ENCODE results near the gene SWT1. TPM values are rescaled to one million over a fixed set of nuclear protein-coding genes. Genes with fewer than 3 reads are reported as not detected.

SWT1 gene
- total and polyA plus RNA-seq, 12 donors, result 1.4 to 7.9 (median 6.0) TPM

GRCh38 chr1:185111873-185112272 is 45.1 kb upstream of the SWT1 start:
- no peak overlapping the region for H3K4me3 ChIP-seq
- ATAC-seq, result no peak
- peaks cover 0 to 35% (median 22%) of the 10 kb centered on the region in 11 donors for H3K9me3 ChIP-seq
- H3K36me3 ChIP-seq, result peaks cover 0 to 5% (median 0%) of the 10 kb centered on the region in 9 donors
- intact Hi-C loops (cut with DNase I), result no loop called here
- H3K27ac ChIP-seq, result no peak overlapping the region
- TF ChIP-seq, protein P1, sequence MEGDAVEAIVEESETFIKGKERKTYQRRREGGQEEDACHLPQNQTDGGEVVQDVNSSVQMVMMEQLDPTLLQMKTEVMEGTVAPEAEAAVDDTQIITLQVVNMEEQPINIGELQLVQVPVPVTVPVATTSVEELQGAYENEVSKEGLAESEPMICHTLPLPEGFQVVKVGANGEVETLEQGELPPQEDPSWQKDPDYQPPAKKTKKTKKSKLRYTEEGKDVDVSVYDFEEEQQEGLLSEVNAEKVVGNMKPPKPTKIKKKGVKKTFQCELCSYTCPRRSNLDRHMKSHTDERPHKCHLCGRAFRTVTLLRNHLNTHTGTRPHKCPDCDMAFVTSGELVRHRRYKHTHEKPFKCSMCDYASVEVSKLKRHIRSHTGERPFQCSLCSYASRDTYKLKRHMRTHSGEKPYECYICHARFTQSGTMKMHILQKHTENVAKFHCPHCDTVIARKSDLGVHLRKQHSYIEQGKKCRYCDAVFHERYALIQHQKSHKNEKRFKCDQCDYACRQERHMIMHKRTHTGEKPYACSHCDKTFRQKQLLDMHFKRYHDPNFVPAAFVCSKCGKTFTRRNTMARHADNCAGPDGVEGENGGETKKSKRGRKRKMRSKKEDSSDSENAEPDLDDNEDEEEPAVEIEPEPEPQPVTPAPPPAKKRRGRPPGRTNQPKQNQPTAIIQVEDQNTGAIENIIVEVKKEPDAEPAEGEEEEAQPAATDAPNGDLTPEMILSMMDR (IDR thresholded peaks at IDR 0.05), result no peak
- H3K4me1 ChIP-seq, result no peaks in the 10 kb centered on the region
- H3K27me3 ChIP-seq, result no peaks in the 10 kb centered on the region
- DNase-seq, result no peak

DNA sequence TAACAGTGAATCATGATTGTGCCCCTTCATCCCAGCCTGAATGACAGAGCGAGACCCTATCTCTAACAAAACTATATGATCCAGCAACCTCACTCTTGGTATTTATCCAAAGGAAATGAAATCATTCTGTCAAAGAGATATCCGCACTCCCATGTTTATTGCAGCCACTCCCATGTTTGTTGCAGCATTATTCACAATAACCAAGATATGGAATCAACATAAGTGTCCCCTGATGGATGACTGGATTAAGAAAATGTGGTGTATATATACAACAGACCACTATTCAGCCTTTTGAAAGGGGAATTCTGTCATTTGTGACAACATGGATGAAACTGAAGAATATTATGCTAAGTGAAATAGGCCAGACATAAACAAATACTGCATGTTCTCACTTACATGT is 44.6 kb upstream of the SWT1 start:
- ATAC-seq (no peak), DNase-seq (no peak)
- H3K27ac ChIP-seq, result no peak overlapping the region
- TF ChIP-seq, protein P1 (IDR thresholded peaks at IDR 0.05), result no peak
- intact Hi-C loops (cut with DNase I), result no loop called here
- WGBS, 2 donors, result 62 to 75% methylated on average over 2 of the region's 2 CpGs
- H3K4me3 ChIP-seq, result no peak overlapping the region
- no peaks in the 10 kb centered on the region for H3K4me1 ChIP-seq
- peaks cover 0 to 9% (median 0%) of the 10 kb centered on the region in 9 donors for H3K36me3 ChIP-seq
- H3K9me3 ChIP-seq, result peaks cover 0 to 31% (median 22%) of the 10 kb centered on the region in 11 donors
- no peaks in the 10 kb centered on the region for H3K27me3 ChIP-seq

DNA sequence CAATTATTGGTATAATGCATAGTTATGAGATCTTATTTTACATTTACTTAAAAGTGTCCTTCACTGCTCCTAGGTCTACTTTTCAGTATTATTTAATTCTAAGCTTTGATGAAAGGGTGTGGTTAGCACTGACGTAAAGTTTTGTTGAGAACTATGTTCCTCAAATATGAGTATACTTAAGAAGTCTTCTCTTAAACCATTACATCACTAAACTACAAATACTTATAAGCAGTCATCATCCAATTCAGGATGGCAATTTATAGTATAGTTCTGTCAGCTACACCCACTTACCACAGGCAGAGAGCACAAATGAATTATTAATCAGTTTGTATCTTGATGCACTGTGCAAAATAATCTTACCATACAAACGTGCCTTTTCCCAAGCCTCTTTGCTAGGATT is 27.3 kb upstream of the SWT1 start:
- Histone ChIP-seq H3K4me1 (no peaks in the 10 kb centered on the region), H3K27me3 (no peaks in the 10 kb centered on the region), H3K36me3 (peaks cover 0 to 100% (median 62%) of the 10 kb centered on the region in 9 donors), H3K4me3 (no peak overlapping the region), H3K9me3 (peaks cover 0 to 14% (median 0%) of the 10 kb centered on the region in 11 donors), H3K27ac (no peak overlapping the region)
- DNase-seq (no peak), ATAC-seq (no peak)
- intact Hi-C loops (cut with DNase I), result no loop called here
- WGBS, 2 donors, result 81 to 88% methylated on average over 2 of the region's 2 CpGs
- TF ChIP-seq, protein P1 (IDR thresholded peaks at IDR 0.05), result no peak

- no peaks in the 10 kb centered on the region for H3K27me3 ChIP-seq
- peaks cover 0 to 100% (median 62%) of the 10 kb centered on the region in 9 donors for H3K36me3 ChIP-seq
- no peak for DNase-seq
- no peaks in the 10 kb centered on the region for H3K4me1 ChIP-seq
- 94 to 100% methylated on average over 1 of the region's 1 CpG for WGBS, 2 donors
- intact Hi-C loops (cut with DNase I), result no loop called here
- no peak overlapping the region for H3K27ac ChIP-seq
- peaks cover 0 to 14% (median 0%) of the 10 kb centered on the region in 11 donors for H3K9me3 ChIP-seq
- no peak overlapping the region for H3K4me3 ChIP-seq
- TF ChIP-seq, protein P1 (IDR thresholded peaks at IDR 0.05), result no peak
- ATAC-seq, result no peak
These were observed 24.4 kb upstream of the SWT1 start for GRCh38 chr1:185132534-185132933.
